Measurements from ENCODE around the gene NFKBIA. TPM values are rescaled to one million over a fixed set of nuclear protein-coding genes. Genes with fewer than 3 reads are reported as not detected.

Gene NFKBIA
- total RNA-seq, 4 donors from 2014 or later = 185 to 379 (median 320) TPM

DNA sequence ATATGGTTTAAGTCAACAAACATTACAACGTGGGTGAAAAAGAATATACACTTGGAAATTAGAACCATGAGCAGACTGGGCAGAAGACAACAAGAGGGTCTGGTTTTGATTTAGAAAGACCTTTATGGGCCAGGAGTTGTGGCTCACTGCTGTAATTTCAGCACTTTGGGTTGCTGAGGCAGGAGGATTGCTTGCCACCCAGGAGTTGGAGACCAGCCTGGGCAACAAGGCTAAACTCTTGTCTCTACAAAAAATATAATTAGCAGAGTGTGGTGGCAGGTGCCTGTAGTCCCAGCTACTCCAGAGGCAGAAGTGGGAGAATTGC is 2.7 kb upstream of the NFKBIA start:
- ATAC-seq (no peak), DNase-seq (no peak)
- H3K27ac ChIP-seq = peak overlapping the region in 3 of 4 donors; percentile 46 to 99 (median 99)
- no peaks in the 10 kb centered on the region for H3K9me3 ChIP-seq
- H3K36me3 ChIP-seq = peaks cover 7 to 13% of the 10 kb centered on the region in 2 donors
- peaks cover 15 to 26% of the 10 kb centered on the region in 2 donors for H3K4me1 ChIP-seq
- H3K4me3 ChIP-seq = no peak overlapping the region
- in situ Hi-C loops (cut with MboI; ENCODE audit: low sequenced_read_pairs in 4 of 4) = loop anchor here (5.0 to 25.0 kb wide), 6 partner anchors 72 to 695 kb away; partner anchors contain the start of genes PSMA6 (in 4 of the 4), CFL2 (in 1 of the 4), FAM177A1 (in 1 of the 4) and PPP2R3C (in 1 of the 4)
- intact Hi-C loops (cut with DNase I; ENCODE audit: low total_unique reads) = loop anchor here (10.0 kb wide), 2 partner anchors 398 to 532 kb away; partner anchors contain the start of genes BAZ1A and RALGAPA1
- no peaks in the 10 kb centered on the region for H3K27me3 ChIP-seq
- no peak for TF ChIP-seq POLR2A (IDR thresholded peaks at IDR 0.05)
- TF ChIP-seq CTCF (IDR thresholded peaks at IDR 0.05 in 4 of 5, conservative IDR thresholded peaks at IDR 0.05 in 1 of 5) = peak in 1 of 5 experiments; percentile 3

DNA sequence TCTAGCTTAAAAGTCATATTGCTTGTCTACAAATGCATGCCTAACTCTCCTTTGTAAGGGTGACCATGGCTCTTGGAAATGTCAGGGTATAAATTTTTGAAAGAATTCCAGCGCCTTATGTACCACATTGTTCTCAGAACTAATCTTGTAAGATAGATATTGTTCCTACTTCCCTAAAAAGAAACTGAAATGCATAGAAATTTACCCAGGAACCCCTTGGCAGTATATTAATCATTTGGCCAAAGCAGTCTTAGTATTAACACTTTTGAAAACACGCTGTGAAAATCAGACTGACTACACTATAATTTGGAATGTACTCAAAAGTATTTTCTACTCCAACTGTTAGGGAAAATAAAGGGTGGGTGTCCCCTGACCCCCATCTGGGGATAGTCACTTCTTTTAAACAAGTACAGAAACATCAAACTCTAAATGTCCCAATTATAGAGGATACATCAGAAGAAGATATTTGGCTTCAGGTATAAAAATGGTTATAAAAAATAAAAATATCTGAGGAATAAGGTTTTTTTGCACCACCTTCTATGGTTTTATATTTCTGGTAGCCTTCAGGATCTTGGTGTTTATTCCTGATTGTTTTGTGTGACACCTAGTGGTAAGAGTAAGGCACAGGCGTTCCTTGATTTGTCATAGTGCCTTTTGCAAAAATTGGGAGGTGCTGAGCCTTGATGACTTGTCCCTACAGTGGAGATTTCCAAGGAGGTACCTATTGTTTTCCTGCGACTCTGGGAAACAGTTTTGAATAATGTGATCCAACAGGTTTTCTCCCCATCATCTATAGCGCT is 2.2 kb upstream of the NFKBIA start:
- peaks cover 7 to 19% of the 10 kb centered on the region in 2 donors for H3K36me3 ChIP-seq
- intact Hi-C loops (cut with DNase I; ENCODE audit: low total_unique reads) (loop anchor here (10.0 kb wide), 2 partner anchors 398 to 532 kb away; partner anchors contain the start of genes BAZ1A and RALGAPA1), in situ Hi-C loops (cut with MboI; ENCODE audit: low sequenced_read_pairs in 4 of 4) (loop anchor here (5.0 to 25.0 kb wide), 6 partner anchors 72 to 694 kb away; partner anchors contain the start of genes PSMA6 (in 4 of the 4), CFL2 (in 1 of the 4), FAM177A1 (in 1 of the 4) and PPP2R3C (in 1 of the 4))
- H3K4me3 ChIP-seq = peak overlapping the region in 1 of 4 donors; percentile 83
- DNase-seq (peak in 1 of 2 donors; percentile 45), ATAC-seq (peak; percentile 13 to 20)
- H3K27ac ChIP-seq = peak overlapping the region; percentile 94 to 99 (median 99)
- peak in 1 of 2 donors; percentile 24 for TF ChIP-seq POLR2A (IDR thresholded peaks at IDR 0.05)
- peak; percentile 77 to 90 (median 85) for TF ChIP-seq CTCF (IDR thresholded peaks at IDR 0.05 in 4 of 5, conservative IDR thresholded peaks at IDR 0.05 in 1 of 5)
- no peaks in the 10 kb centered on the region for H3K27me3 ChIP-seq
- H3K4me1 ChIP-seq = peaks cover 15 to 21% of the 10 kb centered on the region in 2 donors
- no peaks in the 10 kb centered on the region for H3K9me3 ChIP-seq

DNA sequence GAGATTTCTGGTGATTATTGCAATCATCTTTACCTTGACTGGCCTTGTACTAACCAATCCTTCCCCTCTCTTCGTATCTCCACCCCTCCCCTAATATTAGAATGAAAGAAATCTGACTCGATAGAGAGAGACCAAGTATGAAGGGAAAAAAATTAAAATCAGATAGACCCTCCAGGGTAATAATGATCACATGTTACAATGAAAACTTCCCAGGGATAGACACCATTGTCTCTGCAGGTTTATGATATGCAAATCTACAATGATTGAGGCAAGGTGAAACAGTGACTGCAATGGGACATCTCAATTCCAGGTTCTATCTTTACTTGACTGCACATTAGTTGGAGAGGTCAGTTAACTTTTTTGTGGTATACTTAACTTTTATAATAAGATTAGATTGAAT is 1.5 kb upstream of the NFKBIA start:
- DNase-seq (no peak), ATAC-seq (no peak)
- intact Hi-C loops (cut with DNase I; ENCODE audit: low total_unique reads) (loop anchor here (10.0 kb wide), 2 partner anchors 399 to 531 kb away; partner anchors contain the start of genes BAZ1A and RALGAPA1), in situ Hi-C loops (cut with MboI; ENCODE audit: low sequenced_read_pairs in 4 of 4) (loop anchor here (5.0 to 25.0 kb wide), 6 partner anchors 71 to 694 kb away; partner anchors contain the start of genes PSMA6 (in 4 of the 4), CFL2 (in 1 of the 4), FAM177A1 (in 1 of the 4) and PPP2R3C (in 1 of the 4))
- peaks cover 20 to 25% of the 10 kb centered on the region in 2 donors for H3K4me1 ChIP-seq
- H3K27me3 ChIP-seq = no peaks in the 10 kb centered on the region
- H3K27ac ChIP-seq = peak overlapping the region; percentile 94 to 99 (median 99)
- TF ChIP-seq CTCF (IDR thresholded peaks at IDR 0.05 in 4 of 5, conservative IDR thresholded peaks at IDR 0.05 in 1 of 5) (no peak), POLR2A (IDR thresholded peaks at IDR 0.05) (no peak)
- H3K9me3 ChIP-seq = no peaks in the 10 kb centered on the region
- peaks cover 13 to 25% of the 10 kb centered on the region in 2 donors for H3K36me3 ChIP-seq
- peak overlapping the region; percentile 66 to 88 (median 85) for H3K4me3 ChIP-seq

DNA sequence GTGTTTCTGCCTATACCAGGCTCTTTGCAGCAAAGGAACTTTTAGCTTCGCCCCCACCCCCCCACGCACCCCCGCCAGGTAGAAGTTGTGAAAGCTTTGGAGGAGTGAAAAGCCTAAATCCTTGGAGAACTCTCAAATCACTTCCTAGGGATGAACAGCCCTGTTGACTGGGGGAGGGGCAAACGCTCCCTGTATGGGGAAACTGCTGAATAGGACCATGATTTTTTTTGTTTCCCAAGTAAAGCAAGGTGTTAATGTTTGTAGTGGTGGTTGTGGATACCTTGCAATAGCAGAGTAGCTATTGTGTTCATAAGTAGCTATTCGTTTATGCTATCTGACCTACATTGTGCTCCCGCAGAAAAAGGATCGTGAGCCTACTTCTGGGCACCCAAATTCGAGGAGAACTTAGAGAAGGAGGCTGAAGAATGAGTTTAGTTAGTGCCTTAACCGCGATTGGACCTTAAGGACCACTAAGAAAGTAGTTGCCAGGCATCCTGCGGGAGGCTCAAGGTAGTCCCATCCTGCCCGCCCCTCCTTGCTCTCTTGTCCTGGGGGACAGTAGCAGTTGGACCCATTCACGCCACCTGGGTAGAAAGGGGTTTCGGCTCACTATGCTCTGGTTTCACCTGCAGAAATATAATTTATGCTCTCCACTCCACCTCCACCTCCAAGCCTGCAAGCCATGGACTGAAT is 901 bp upstream of the NFKBIA start:
- H3K4me1 ChIP-seq = peaks cover 26 to 32% of the 10 kb centered on the region in 2 donors
- intact Hi-C loops (cut with DNase I; ENCODE audit: low total_unique reads) (loop anchor here (1.0 to 10.0 kb wide), 7 partner anchors 41 to 693 kb away; partner anchors contain the start of genes BAZ1A, FAM177A1, PSMA6 and RALGAPA1), in situ Hi-C loops (cut with MboI; ENCODE audit: low sequenced_read_pairs in 4 of 4) (loop anchor here (5.0 to 25.0 kb wide), 6 partner anchors 71 to 693 kb away; partner anchors contain the start of genes PSMA6 (in 4 of the 4), CFL2 (in 1 of the 4), FAM177A1 (in 1 of the 4) and PPP2R3C (in 1 of the 4))
- peak overlapping the region; percentile 94 to 99 (median 99) for H3K27ac ChIP-seq
- H3K36me3 ChIP-seq = peaks cover 13 to 32% of the 10 kb centered on the region in 2 donors
- no peaks in the 10 kb centered on the region for H3K9me3 ChIP-seq
- ATAC-seq = no peak
- peak overlapping the region; percentile 66 to 88 (median 85) for H3K4me3 ChIP-seq
- no peaks in the 10 kb centered on the region for H3K27me3 ChIP-seq
- DNase-seq = peak; percentile 37 to 66
- TF ChIP-seq CTCF (IDR thresholded peaks at IDR 0.05 in 4 of 5, conservative IDR thresholded peaks at IDR 0.05 in 1 of 5) = no peak
- TF ChIP-seq POLR2A (IDR thresholded peaks at IDR 0.05) = no peak
